GM23248 (cell line): Measurements from ENCODE around the gene HOXC6. TPM values are rescaled to one million over a fixed set of nuclear protein-coding genes. Genes with fewer than 3 reads are reported as not detected.
A peak's percentile ranks its signal among the peaks of the same experiment; 100 is the strongest.

Source experiments
- DNase-seq: peaks from one replicate; pipeline ENCODE4 v3.0.0-alpha.2; 2015
- H2AFZ ChIP-seq: fragments of 200-600 bp; sonication (generic); 2 replicates; pipeline ENCODE4 v1.6.1; 2016; ENCODE audit warnings: antibody characterized with exemption
- H3F3A ChIP-seq: fragments of 200-600 bp; sonication (generic); 2 replicates; pipeline ENCODE4 v1.6.1; 2016; ENCODE audit warnings: mild to moderate bottlenecking, antibody characterized with exemption, mixed run types; ENCODE audit not compliant: insufficient read depth
- H3K27ac ChIP-seq: fragments of 200-600 bp; sonication (generic); 2 replicates; pipeline ENCODE4 v1.5.1; 2016; ENCODE audit warnings: mild to moderate bottlenecking
- H3K27me3 ChIP-seq: fragments of 200-600 bp; sonication (generic); replicated peaks from 2 replicates; pipeline ENCODE4 v1.6.1; 2016; ENCODE audit warnings: mild to moderate bottlenecking; ENCODE audit not compliant: insufficient read depth
- H3K36me3 ChIP-seq: fragments of 200-600 bp; sonication (generic); 2 replicates; pipeline ENCODE4 v1.6.1; 2016; ENCODE audit warnings: low read depth, mild to moderate bottlenecking
- H3K4me1 ChIP-seq: fragments of 200-600 bp; sonication (generic); 2 replicates; pipeline ENCODE4 v1.6.1; 2016; ENCODE audit warnings: mild to moderate bottlenecking; ENCODE audit not compliant: insufficient read depth
- H3K4me2 ChIP-seq: fragments of 200-600 bp; sonication (generic); one replicate; pipeline ENCODE4 v1.6.1; 2016; ENCODE audit warnings: mild to moderate bottlenecking; ENCODE audit not compliant: unreplicated experiment
- H3K4me3 ChIP-seq: fragments of 200-600 bp; sonication (generic); 2 replicates; pipeline ENCODE4 v1.5.1; 2016; ENCODE audit warnings: mild to moderate bottlenecking
- H3K79me2 ChIP-seq: fragments of 200-600 bp; sonication (generic); 2 replicates; pipeline ENCODE4 v1.6.1; 2016; ENCODE audit warnings: mild to moderate bottlenecking; ENCODE audit not compliant: insufficient read depth
- H3K9ac ChIP-seq: fragments of 200-600 bp; sonication (generic); 2 replicates; pipeline ENCODE4 v1.6.1; 2016; ENCODE audit warnings: mild to moderate bottlenecking
- H3K9me2 ChIP-seq: fragments of 200-600 bp; sonication (generic); 2 replicates; pipeline ENCODE4 v1.6.1; 2016; ENCODE audit warnings: mixed run types, mild to moderate bottlenecking, moderate library complexity; ENCODE audit not compliant: insufficient read depth
- H3K9me3 ChIP-seq: fragments of 200-600 bp; sonication (generic); one replicate; pipeline ENCODE4 v1.6.1; 2017; ENCODE audit warnings: low read depth
- H4K20me1 ChIP-seq: fragments of 200-600 bp; sonication (generic); 2 replicates; pipeline ENCODE4 v1.6.0; 2016; ENCODE audit not compliant: insufficient read depth
- EZH2 ChIP-seq: fragments of 200-600 bp; sonication (generic); IDR thresholded peaks from 2 replicates; pipeline ENCODE4 v1.6.1; 2018; ENCODE audit warnings: antibody characterized with exemption, mild to moderate bottlenecking; ENCODE audit not compliant: insufficient read depth, poor library complexity, severe bottlenecking
- EZH2phosphoT487 ChIP-seq: fragments of 200-600 bp; sonication (generic); IDR thresholded peaks from 2 replicates; pipeline ENCODE4 v1.6.1; 2018; ENCODE audit warnings: antibody characterized with exemption, moderate library complexity, mild to moderate bottlenecking, low read depth; ENCODE audit not compliant: insufficient read depth
- WGBS, 2 experiments: methylation state at CpG; one replicate each; pipeline ENCODE4 v1.1.6; 2015 to 2017; ENCODE audit warnings: low lambda C conversion rate in 2 of 2, low coverage in 1 of 2; ENCODE audit errors: missing lambda C conversion rate in 2 of 2; 5-methylcytosine and 5-hydroxymethylcytosine counted together
- in situ Hi-C: fragments of 300-500 bp; cut with MboI; formaldehyde crosslinking; loops from 2 replicates; pipeline ENCODE4 v1.15.0; 2020
- polyA plus RNA-seq: library from polyadenylated mRNA; unstranded; fragments of >200 nt; fragmentation: Nextera tagmentation; extraction: Ambion mirVana; gene quantifications from 2 replicates; pipeline ENCODE4 v1.2.1, GENCODE V29; 2016
- total RNA-seq: library from RNA; depleted of rRNA; stranded (reverse); fragments of >200 nt; shearing (Covaris generic); gene quantifications from 2 replicates; pipeline ENCODE4 v1.2.3, GENCODE V29; 2014

HOXC6 gene
- total and polyA plus RNA-seq, 2 experiments from 2014 or later: 3.6 to 20.5 TPM

GRCh38 chr12:53996240-53997203 is 31.7 kb upstream of the HOXC6 start:
- Histone ChIP-seq H3K9ac (peak overlapping the region; percentile 75), H3K27me3 (peaks cover 33% of the 10 kb centered on the region), H3K4me1 (peaks cover 3% of the 10 kb centered on the region; the same call in 1 of the 2 replicates), H3K79me2 (peaks cover 9% of the 10 kb centered on the region; the same call in 1 of the 2 replicates), H3K27ac (no peak overlapping the region), H3K9me2 (no peaks in the 10 kb centered on the region), H3F3A (no peaks in the 10 kb centered on the region), H2AFZ (no peak overlapping the region), H3K36me3 (no peaks in the 10 kb centered on the region), H3K9me3 (no peaks in the 10 kb centered on the region), H4K20me1 (no peaks in the 10 kb centered on the region), H3K4me3 (no peak overlapping the region), H3K4me2 (no peak overlapping the region)
- in situ Hi-C loops: no loop called here
- 93% methylated on average over 29 of the region's 29 CpGs for WGBS, 2 experiments
- TF ChIP-seq EZH2 (no peak), EZH2phosphoT487 (no peak)
- no peak for DNase-seq

DNA sequence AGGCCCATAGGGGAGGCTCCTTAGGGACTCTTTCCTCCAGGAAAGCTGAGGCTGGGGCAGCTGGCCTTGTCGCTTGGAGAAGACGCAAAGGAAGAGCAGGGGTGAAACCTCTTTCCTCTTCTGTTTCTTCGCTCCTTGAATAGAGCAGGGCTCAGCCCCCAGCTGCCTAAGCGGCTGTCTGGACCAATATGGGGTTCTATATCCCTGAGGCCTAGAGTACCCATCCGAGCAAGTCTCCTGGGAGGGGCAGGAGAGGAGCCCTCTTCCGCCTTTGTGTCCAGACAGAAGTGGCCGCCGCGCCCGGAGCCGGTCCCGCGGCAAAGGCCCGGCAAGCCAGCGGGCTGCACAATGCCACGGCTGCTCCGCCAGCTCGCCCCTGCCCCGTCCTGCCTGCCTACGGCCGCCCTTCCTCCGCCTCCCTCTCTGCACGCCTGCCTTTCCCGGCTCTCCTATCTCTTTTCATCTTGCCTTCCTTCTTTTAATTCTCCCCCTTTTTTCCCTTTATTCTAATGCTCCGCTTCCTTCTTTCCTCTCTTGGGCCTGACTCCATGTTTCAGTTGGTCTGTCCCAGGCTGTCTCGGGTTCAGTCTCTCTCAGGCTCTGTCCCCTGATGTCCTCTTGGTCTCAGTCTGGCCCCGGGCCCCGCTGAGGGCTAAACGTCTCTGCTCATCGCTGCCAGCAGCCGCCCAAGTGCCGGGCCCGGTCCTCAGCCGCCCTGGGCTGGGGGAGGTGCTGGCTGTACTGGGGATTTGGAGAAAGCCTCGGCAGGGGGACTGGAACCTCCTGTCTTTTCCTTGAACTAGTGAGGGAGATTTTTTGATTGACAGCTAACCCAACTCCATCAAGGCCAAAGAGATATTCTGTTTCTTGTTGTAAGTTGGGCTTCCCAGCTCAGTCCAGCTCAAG is 30.8 kb upstream of the HOXC6 start:
- Histone ChIP-seq H3F3A (no peaks in the 10 kb centered on the region), H3K9ac (no peak overlapping the region), H4K20me1 (no peaks in the 10 kb centered on the region), H3K9me3 (no peaks in the 10 kb centered on the region), H3K79me2 (peaks cover 9% of the 10 kb centered on the region; the same call in 1 of the 2 replicates), H2AFZ (no peak overlapping the region), H3K27ac (no peak overlapping the region), H3K27me3 (peaks cover 24% of the 10 kb centered on the region), H3K36me3 (no peaks in the 10 kb centered on the region), H3K4me3 (no peak overlapping the region), H3K9me2 (no peaks in the 10 kb centered on the region), H3K4me1 (peaks cover 3% of the 10 kb centered on the region; the same call in 1 of the 2 replicates), H3K4me2 (no peak overlapping the region)
- DNase-seq: no peak
- 94 to 97% methylated on average over 32 to 35 of the region's 35 CpGs for whole genome bisulfite sequencing, 2 experiments
- in situ Hi-C loops: no loop called here
- TF ChIP-seq EZH2: no peak
- TF ChIP-seq EZH2phosphoT487: no peak

- Histone ChIP-seq H3K4me2 (no peak overlapping the region), H3F3A (no peaks in the 10 kb centered on the region), H3K79me2 (peaks cover 9% of the 10 kb centered on the region; the same call in 1 of the 2 replicates), H3K9me2 (no peaks in the 10 kb centered on the region), H3K9me3 (no peaks in the 10 kb centered on the region), H3K4me1 (peaks cover 3% of the 10 kb centered on the region; the same call in 1 of the 2 replicates), H3K27me3 (peaks cover 16% of the 10 kb centered on the region), H3K9ac (no peak overlapping the region), H3K4me3 (no peak overlapping the region; the same call in 1 of the 2 replicates), H3K27ac (no peak overlapping the region), H4K20me1 (no peaks in the 10 kb centered on the region), H3K36me3 (no peaks in the 10 kb centered on the region), H2AFZ (no peak overlapping the region)
- in situ Hi-C loops: no loop called here
- WGBS, 2 experiments: 87 to 89% methylated on average over 7 to 11 of the region's 11 CpGs
- no peak for DNase-seq
- TF ChIP-seq EZH2phosphoT487: no peak
- no peak for TF ChIP-seq EZH2
Observed at GRCh38 chr12:53998110-53998899, 29.9 kb upstream of the HOXC6 start.
